ENCODE data around the gene RBM38.
A peak's percentile ranks its signal among the peaks of the same experiment; 100 is the strongest.

RBM38 gene

DNA sequence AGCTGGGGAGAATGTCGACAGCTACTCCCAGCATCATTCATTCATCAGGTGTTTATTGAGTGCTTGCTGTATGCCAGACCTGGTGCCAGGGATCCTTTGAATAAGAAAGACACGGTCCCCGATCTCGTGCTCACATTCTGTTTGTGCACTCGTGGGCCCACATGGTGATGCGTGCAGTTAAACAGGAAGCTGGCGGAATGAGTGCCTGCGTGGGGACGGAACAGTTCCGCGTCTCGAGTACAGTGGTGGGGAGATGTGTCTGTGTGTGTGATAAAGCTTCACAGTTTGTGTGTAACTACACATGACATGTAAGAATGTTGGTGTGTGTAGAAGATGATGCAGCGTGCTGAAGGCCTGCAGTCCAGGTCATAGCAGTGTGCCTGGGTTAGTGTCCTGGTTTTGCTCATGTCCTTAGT lies 6.5 kb downstream of the RBM38 start:
- H3K18ac ChIP-seq (ENCODE audit: low read length): no peak overlapping the region
- peaks cover 28 to 97% of the 10 kb centered on the region in 2 donors for H3K36me3 ChIP-seq (replicated peaks in 1 of 2; ENCODE audit: control insufficient read depth in 2 of 2, insufficient read depth in 2 of 2, low read length in 2 of 2)
- no peak overlapping the region for H3K23ac ChIP-seq (ENCODE audit: low read depth, low read length, poor library complexity)
- H3K4me2 ChIP-seq (ENCODE audit: insufficient read depth, low read length, poor library complexity, severe bottlenecking): no peak overlapping the region
- H3K4me1 ChIP-seq (ENCODE audit: control insufficient read depth in 2 of 2, insufficient read depth in 1 of 2, low read depth in 1 of 2, low read length in 2 of 2): peaks cover 27 to 36% of the 10 kb centered on the region in 2 donors
- no peak overlapping the region for H2BK12ac ChIP-seq (ENCODE audit: low read length)
- H3K27me3 ChIP-seq (ENCODE audit: control insufficient read depth in 3 of 3, insufficient read depth in 3 of 3, low read depth in 1 of 3, low read length in 3 of 3): no peaks in the 10 kb centered on the region
- peak overlapping the region in 1 of 2 donors; percentile 5 for H3K4me3 ChIP-seq (ENCODE audit: low read length in 2 of 2)
- H3K9me3 ChIP-seq (replicated peaks in 1 of 2; ENCODE audit: control insufficient read depth in 2 of 2, insufficient read depth in 1 of 2, low read depth in 1 of 2, low read length in 2 of 2): peaks cover 0 to 2% of the 10 kb centered on the region in 2 donors
- no peak overlapping the region for H3K27ac ChIP-seq (replicated peaks; ENCODE audit: low read length)
- H4K91ac ChIP-seq (ENCODE audit: low read depth, low read length, poor library complexity): no peak overlapping the region
- H3K9ac ChIP-seq (ENCODE audit: low read depth, low read length, poor library complexity): no peak overlapping the region
- H2BK15ac ChIP-seq (ENCODE audit: low read length): no peak overlapping the region
- peaks cover 24% of the 10 kb centered on the region for H3K79me1 ChIP-seq (ENCODE audit: low read depth, low read length)
- H3K14ac ChIP-seq (ENCODE audit: low read length): no peak overlapping the region
- H4K8ac ChIP-seq (ENCODE audit: low read depth, low read length): no peak overlapping the region
- WGBS, 2 donors (ENCODE audit: extremely low coverage in 2 of 2, insufficient read length in 2 of 2, insufficient replicate concordance in 1 of 2): no CpG with 5 or more reads among the region's 13 CpGs
- no peak for DNase-seq (ENCODE audit: low spot score)
- H2BK5ac ChIP-seq (ENCODE audit: low read length): no peak overlapping the region
- no peak overlapping the region for H2AFZ ChIP-seq (ENCODE audit: low read length)
- no peak overlapping the region for H3K4ac ChIP-seq (ENCODE audit: low read length)
- no peak overlapping the region for H2BK120ac ChIP-seq (ENCODE audit: low read depth, low read length)
- peak overlapping the region; percentile 0 for H2AK5ac ChIP-seq (ENCODE audit: low read depth, low read length)

DNA sequence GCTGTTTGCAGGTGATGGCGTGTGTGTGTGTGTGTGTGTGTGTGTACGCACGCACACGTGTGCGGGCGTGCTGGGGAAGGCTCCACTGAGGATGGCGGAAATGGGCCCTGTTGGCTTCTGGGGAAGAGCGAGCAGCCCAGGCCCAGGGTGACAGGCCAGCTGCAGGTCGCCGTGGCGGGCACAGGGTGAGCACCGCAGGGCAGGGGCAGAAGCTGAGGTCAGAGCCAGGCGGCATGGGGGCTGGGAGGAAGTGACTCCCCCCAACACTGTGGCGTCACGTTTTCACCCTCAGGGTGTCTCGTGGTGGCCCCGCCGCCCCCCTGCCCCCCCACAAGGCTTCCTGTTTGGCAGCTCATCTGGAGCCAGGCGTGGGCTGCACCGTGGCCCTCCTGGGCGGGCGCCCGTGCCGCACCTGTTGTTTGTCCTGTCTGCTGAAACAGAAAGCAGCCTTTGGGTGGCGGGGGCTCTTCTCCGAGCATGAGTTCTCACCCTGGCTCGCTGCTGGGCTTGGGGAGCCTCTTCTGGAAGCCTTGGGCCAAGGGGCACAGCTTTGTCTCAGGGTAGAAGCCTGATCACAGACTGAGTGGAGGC lies 7.1 kb downstream of the RBM38 start:
- no CpG with 5 or more reads among the region's 27 CpGs for WGBS, 2 donors (ENCODE audit: extremely low coverage in 2 of 2, insufficient read length in 2 of 2, insufficient replicate concordance in 1 of 2)
- Histone ChIP-seq H4K8ac (ENCODE audit: low read depth, low read length) (no peak overlapping the region), H2AK5ac (ENCODE audit: low read depth, low read length) (peak overlapping the region; percentile 68), H3K4me1 (ENCODE audit: control insufficient read depth in 2 of 2, insufficient read depth in 1 of 2, low read depth in 1 of 2, low read length in 2 of 2) (peaks cover 26 to 30% of the 10 kb centered on the region in 2 donors), H3K36me3 (replicated peaks in 1 of 2; ENCODE audit: control insufficient read depth in 2 of 2, insufficient read depth in 2 of 2, low read length in 2 of 2) (peaks cover 24 to 97% of the 10 kb centered on the region in 2 donors), H3K4me2 (ENCODE audit: insufficient read depth, low read length, poor library complexity, severe bottlenecking) (no peak overlapping the region), H3K23ac (ENCODE audit: low read depth, low read length, poor library complexity) (no peak overlapping the region), H3K18ac (ENCODE audit: low read length) (peak overlapping the region; percentile 73), H4K91ac (ENCODE audit: low read depth, low read length, poor library complexity) (no peak overlapping the region), H2BK5ac (ENCODE audit: low read length) (no peak overlapping the region), H3K27ac (replicated peaks; ENCODE audit: low read length) (no peak overlapping the region), H2BK15ac (ENCODE audit: low read length) (peak overlapping the region; percentile 10), H3K9ac (ENCODE audit: low read depth, low read length, poor library complexity) (peak overlapping the region; percentile 56), H3K9me3 (replicated peaks in 1 of 2; ENCODE audit: control insufficient read depth in 2 of 2, insufficient read depth in 1 of 2, low read depth in 1 of 2, low read length in 2 of 2) (peaks cover 0 to 2% of the 10 kb centered on the region in 2 donors), H3K4ac (ENCODE audit: low read length) (no peak overlapping the region), H3K14ac (ENCODE audit: low read length) (no peak overlapping the region), H3K79me1 (ENCODE audit: low read depth, low read length) (peaks cover 25% of the 10 kb centered on the region), H3K27me3 (ENCODE audit: control insufficient read depth in 3 of 3, insufficient read depth in 3 of 3, low read depth in 1 of 3, low read length in 3 of 3) (no peaks in the 10 kb centered on the region), H3K4me3 (ENCODE audit: low read length in 2 of 2) (no peak overlapping the region), H2BK12ac (ENCODE audit: low read length) (no peak overlapping the region), H2AFZ (ENCODE audit: low read length) (no peak overlapping the region), H2BK120ac (ENCODE audit: low read depth, low read length) (no peak overlapping the region)
- DNase-seq (ENCODE audit: low spot score): no peak

DNA sequence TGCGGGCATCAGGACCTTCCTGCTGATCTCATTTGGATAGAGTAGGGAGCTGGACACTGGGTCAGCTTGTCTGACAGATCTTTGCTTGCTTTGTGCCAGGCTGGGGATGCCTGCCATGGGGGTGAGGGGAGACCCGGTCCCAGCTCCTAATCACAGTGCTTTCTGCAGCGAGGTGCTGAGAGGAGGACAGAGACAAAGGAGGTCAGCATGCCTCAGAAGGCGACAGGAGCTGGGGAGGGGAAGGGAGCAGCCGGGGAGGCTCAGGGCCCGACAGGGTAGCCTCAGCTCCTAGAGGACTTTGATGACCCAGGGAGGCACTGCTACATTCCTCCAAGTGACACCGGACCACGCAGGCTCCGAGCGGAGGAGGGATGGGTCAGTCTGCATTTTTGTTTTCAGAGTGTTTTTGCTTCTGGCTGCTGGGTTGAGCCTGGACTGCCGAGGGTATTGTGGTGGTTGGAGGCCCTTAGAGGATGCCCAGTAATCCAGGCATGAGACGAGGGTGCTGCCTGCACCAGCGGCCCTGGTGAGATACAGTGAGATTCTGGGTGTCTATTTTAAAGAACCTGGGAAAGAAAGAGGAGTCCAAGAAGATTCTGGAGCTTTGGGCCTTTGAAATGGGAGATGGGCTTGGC lies 7.8 kb downstream of the RBM38 start:
- H3K36me3 ChIP-seq (replicated peaks in 1 of 2; ENCODE audit: control insufficient read depth in 2 of 2, insufficient read depth in 2 of 2, low read length in 2 of 2): peaks cover 22 to 95% of the 10 kb centered on the region in 2 donors
- no peak overlapping the region for H2BK5ac ChIP-seq (ENCODE audit: low read length)
- no peak overlapping the region for H3K23ac ChIP-seq (ENCODE audit: low read depth, low read length, poor library complexity)
- H3K18ac ChIP-seq (ENCODE audit: low read length): peak overlapping the region; percentile 73
- H3K4ac ChIP-seq (ENCODE audit: low read length): no peak overlapping the region
- H2BK120ac ChIP-seq (ENCODE audit: low read depth, low read length): no peak overlapping the region
- no CpG with 5 or more reads among the region's 13 CpGs for WGBS, 2 donors (ENCODE audit: extremely low coverage in 2 of 2, insufficient read length in 2 of 2, insufficient replicate concordance in 1 of 2)
- H2AFZ ChIP-seq (ENCODE audit: low read length): no peak overlapping the region
- H2BK12ac ChIP-seq (ENCODE audit: low read length): no peak overlapping the region
- peak overlapping the region; percentile 10 for H2BK15ac ChIP-seq (ENCODE audit: low read length)
- peaks cover 0 to 2% of the 10 kb centered on the region in 2 donors for H3K9me3 ChIP-seq (replicated peaks in 1 of 2; ENCODE audit: control insufficient read depth in 2 of 2, insufficient read depth in 1 of 2, low read depth in 1 of 2, low read length in 2 of 2)
- no peak overlapping the region for H3K4me2 ChIP-seq (ENCODE audit: insufficient read depth, low read length, poor library complexity, severe bottlenecking)
- H3K79me1 ChIP-seq (ENCODE audit: low read depth, low read length): peaks cover 19% of the 10 kb centered on the region
- no peak overlapping the region for H3K4me3 ChIP-seq (ENCODE audit: low read length in 2 of 2)
- no peaks in the 10 kb centered on the region for H3K27me3 ChIP-seq (ENCODE audit: control insufficient read depth in 3 of 3, insufficient read depth in 3 of 3, low read depth in 1 of 3, low read length in 3 of 3)
- no peak overlapping the region for H4K91ac ChIP-seq (ENCODE audit: low read depth, low read length, poor library complexity)
- H3K9ac ChIP-seq (ENCODE audit: low read depth, low read length, poor library complexity): peak overlapping the region; percentile 73
- H3K27ac ChIP-seq (replicated peaks; ENCODE audit: low read length): no peak overlapping the region
- peak overlapping the region; percentile 68 for H2AK5ac ChIP-seq (ENCODE audit: low read depth, low read length)
- no peak for DNase-seq (ENCODE audit: low spot score)
- no peak overlapping the region for H4K8ac ChIP-seq (ENCODE audit: low read depth, low read length)
- H3K14ac ChIP-seq (ENCODE audit: low read length): no peak overlapping the region
- peaks cover 21 to 28% of the 10 kb centered on the region in 2 donors for H3K4me1 ChIP-seq (ENCODE audit: control insufficient read depth in 2 of 2, insufficient read depth in 1 of 2, low read depth in 1 of 2, low read length in 2 of 2)

DNA sequence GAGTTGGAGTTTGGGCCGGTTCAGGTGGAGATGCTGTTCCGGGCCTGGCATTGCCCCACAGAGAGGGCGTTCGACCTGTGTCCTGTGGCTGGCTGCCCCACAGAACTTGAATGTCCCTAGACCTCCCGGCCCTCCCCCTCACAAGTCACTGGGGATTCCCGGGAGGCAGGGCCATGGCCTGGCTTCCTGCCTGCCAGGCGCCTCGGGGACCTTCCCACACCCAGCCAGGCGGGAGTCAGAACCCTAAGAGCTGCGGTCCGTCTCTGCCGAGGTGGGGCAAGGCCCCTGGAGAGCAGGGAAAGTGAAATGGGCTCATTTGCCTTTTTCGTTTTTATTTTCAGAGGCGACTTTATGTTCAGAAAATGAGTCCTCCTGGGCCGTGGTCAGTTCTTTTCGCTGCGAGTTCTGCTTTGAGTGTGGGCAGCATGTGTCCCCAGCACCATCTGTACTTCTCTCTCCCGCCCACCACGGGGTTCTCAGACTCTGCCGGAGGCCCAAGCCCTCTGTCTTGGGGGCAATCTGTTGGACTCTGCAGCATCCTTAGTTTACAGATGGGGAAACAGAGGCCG lies 8.5 kb downstream of the RBM38 start:
- H3K4me2 ChIP-seq (ENCODE audit: insufficient read depth, low read length, poor library complexity, severe bottlenecking): no peak overlapping the region
- no peak overlapping the region for H2BK15ac ChIP-seq (ENCODE audit: low read length)
- peaks cover 26 to 95% of the 10 kb centered on the region in 2 donors for H3K36me3 ChIP-seq (replicated peaks in 1 of 2; ENCODE audit: control insufficient read depth in 2 of 2, insufficient read depth in 2 of 2, low read length in 2 of 2)
- no CpG with 5 or more reads among the region's 21 CpGs for WGBS, 2 donors (ENCODE audit: extremely low coverage in 2 of 2, insufficient read length in 2 of 2, insufficient replicate concordance in 1 of 2)
- H2BK12ac ChIP-seq (ENCODE audit: low read length): no peak overlapping the region
- no peak overlapping the region for H2BK120ac ChIP-seq (ENCODE audit: low read depth, low read length)
- H2AK5ac ChIP-seq (ENCODE audit: low read depth, low read length): peak overlapping the region; percentile 50
- no peak overlapping the region for H4K91ac ChIP-seq (ENCODE audit: low read depth, low read length, poor library complexity)
- H3K27me3 ChIP-seq (ENCODE audit: control insufficient read depth in 3 of 3, insufficient read depth in 3 of 3, low read depth in 1 of 3, low read length in 3 of 3): no peaks in the 10 kb centered on the region
- H3K23ac ChIP-seq (ENCODE audit: low read depth, low read length, poor library complexity): no peak overlapping the region
- H3K14ac ChIP-seq (ENCODE audit: low read length): no peak overlapping the region
- no peak overlapping the region for H2AFZ ChIP-seq (ENCODE audit: low read length)
- DNase-seq (ENCODE audit: low spot score): no peak
- H2BK5ac ChIP-seq (ENCODE audit: low read length): peak overlapping the region; percentile 27
- H4K8ac ChIP-seq (ENCODE audit: low read depth, low read length): no peak overlapping the region
- H3K9me3 ChIP-seq (replicated peaks in 1 of 2; ENCODE audit: control insufficient read depth in 2 of 2, insufficient read depth in 1 of 2, low read depth in 1 of 2, low read length in 2 of 2): peaks cover 0 to 2% of the 10 kb centered on the region in 2 donors
- no peak overlapping the region for H3K9ac ChIP-seq (ENCODE audit: low read depth, low read length, poor library complexity)
- H3K4me1 ChIP-seq (ENCODE audit: control insufficient read depth in 2 of 2, insufficient read depth in 1 of 2, low read depth in 1 of 2, low read length in 2 of 2): peaks cover 21 to 24% of the 10 kb centered on the region in 2 donors
- H3K79me1 ChIP-seq (ENCODE audit: low read depth, low read length): peaks cover 18% of the 10 kb centered on the region
- peak overlapping the region; percentile 79 for H3K18ac ChIP-seq (ENCODE audit: low read length)
- no peak overlapping the region for H3K4me3 ChIP-seq (ENCODE audit: low read length in 2 of 2)
- no peak overlapping the region for H3K4ac ChIP-seq (ENCODE audit: low read length)
- H3K27ac ChIP-seq (replicated peaks; ENCODE audit: low read length): no peak overlapping the region

Measured in neuronal stem cell (in vitro differentiated cells).